Activated CD8-positive, alpha-beta memory T cell treated with anti-CD3 and anti-CD28 coated beads for 36 hours (primary cell): ENCODE results near the gene CDKL2. TPM values are rescaled to one million over a fixed set of nuclear protein-coding genes. Genes with fewer than 3 reads are reported as not detected.

Experiments
- CTCF ChIA-PET: fragments of 350-600 bp; sonication (Branson Sonifier 250); formaldehyde crosslinking; loops from one replicate; lab custom pipeline; 2021; ENCODE audit warnings: antibody characterized with exemption; lab: Charles Lee
- POLR2A ChIA-PET: fragments of 350-600 bp; sonication (Branson Sonifier 250); formaldehyde crosslinking; loops from one replicate; lab custom pipeline; 2021; ENCODE audit warnings: antibody characterized with exemption; lab: Charles Lee
- total RNA-seq, 2 experiments: library from RNA; stranded (reverse); gene quantifications; one replicate each; pipeline ENCODE4 v1.2.3, GENCODE V29; 2021

CDKL2 gene
- total RNA-seq, 2 experiments from 2014 or later, result 0.25 to 0.53 TPM

DNA sequence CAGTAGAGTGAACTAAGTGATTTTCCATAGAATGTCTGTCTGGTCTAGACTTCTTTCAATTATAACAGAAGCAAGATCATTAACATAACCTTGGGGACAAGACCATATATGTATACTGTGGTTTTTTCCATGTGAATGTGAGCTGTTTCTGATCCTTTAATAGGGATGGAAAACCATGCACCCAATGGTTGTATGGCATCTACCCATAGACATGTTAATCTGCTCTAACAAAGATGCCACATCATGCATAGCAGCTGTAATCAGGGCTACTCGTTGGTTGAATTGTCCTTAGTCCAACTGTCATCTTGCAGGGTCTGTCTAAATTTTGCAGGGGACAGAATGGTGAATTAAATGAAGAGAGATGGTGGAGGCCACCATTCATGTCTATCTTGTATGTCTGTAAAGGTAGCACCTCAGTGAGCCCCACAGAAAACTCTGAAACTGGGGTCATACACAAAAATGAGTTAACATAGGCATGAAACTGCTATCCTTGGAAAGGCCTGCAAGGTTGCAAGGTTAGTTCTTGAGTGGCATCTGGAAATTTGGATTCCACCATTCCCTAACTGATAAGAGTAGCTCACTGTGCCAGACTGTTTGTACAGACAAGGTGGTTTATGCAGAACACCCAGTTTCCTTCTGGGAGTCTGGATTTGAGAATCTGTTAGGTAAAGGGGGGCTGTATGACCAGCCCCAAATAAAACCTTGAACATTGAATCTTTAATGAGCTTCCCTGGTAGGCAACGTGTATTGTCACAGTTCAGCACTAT, 99.6 kb downstream of the CDKL2 start:
- POLR2A ChIA-PET, result no interaction called here
- CTCF ChIA-PET, result no interaction called here

Other genes starting within 250 kb of the CDKL2 start
- 10 to 100 TPM; 24.9 to 28.4 TPM for gene RCHY1, start 116.1 kb downstream of the CDKL2 start, total RNA-seq
- 10 to 100 TPM; 20.1 to 20.8 TPM for gene THAP6, start 116.1 kb downstream of the CDKL2 start, total RNA-seq
- not detected for gene ODAPH, start 74.5 kb downstream of the CDKL2 start, total RNA-seq
- 100 to 1,000 TPM; 195 to 201 TPM for gene G3BP2, start 42.9 kb upstream of the CDKL2 start, total RNA-seq
- 10 to 100 TPM; 40.8 to 43.8 TPM for gene USO1, start 94.0 kb upstream of the CDKL2 start, total RNA-seq